HepG2 (cell line): Measurements from ENCODE around the gene FFAR4.

ENCODE experiments used
- ARNTL ChIP-seq: sonication (generic); formaldehyde crosslinking; IDR thresholded peaks from 2 replicates; pipeline ENCODE4 v1.4.0; 2020; ENCODE audit warnings: mild to moderate bottlenecking, missing genetic modification reagents
- FOXK1 ChIP-seq: sonication (generic); formaldehyde crosslinking; IDR thresholded peaks from 2 replicates; pipeline ENCODE4 v1.4.0; 2020; ENCODE audit warnings: low read depth, missing genetic modification reagents, borderline replicate concordance
- MXI1 ChIP-seq: IDR thresholded peaks from 3 replicates; pipeline ENCODE4 v1.6.1; 2012; ENCODE audit warnings: low read depth, low read length, inconsistent platforms, borderline replicate concordance
- POLR2A ChIP-seq, 2 experiments: IDR thresholded peaks; 2 replicates each; pipeline ENCODE4 v1.6.1; 2011; ENCODE audit warnings: low read depth in 2 of 2, low read length in 2 of 2, mild to moderate bottlenecking in 1 of 2, moderate library complexity in 1 of 2; ENCODE audit not compliant: insufficient read depth in 1 of 2
- ZNF24 ChIP-seq: fragments of 450-650 bp; IDR thresholded peaks from 2 replicates; pipeline ENCODE4 v1.6.1; 2017; ENCODE audit warnings: antibody characterized with exemption, mild to moderate bottlenecking
- TF ChIP-seq, protein P1 (sequence below): IDR thresholded peaks from 2 replicates; pipeline ENCODE4 v1.6.1; 2016; ENCODE audit warnings: mild to moderate bottlenecking
- TF ChIP-seq, protein P2 (sequence below): sonication (generic); formaldehyde crosslinking; IDR thresholded peaks from 2 replicates; pipeline ENCODE4 v1.4.0; 2020; ENCODE audit warnings: missing genetic modification reagents, borderline replicate concordance
- TF ChIP-seq, protein P3 (sequence below): sonication (generic); formaldehyde crosslinking; IDR thresholded peaks from 2 replicates; pipeline ENCODE4 v1.4.0; 2020; ENCODE audit warnings: low read depth, mild to moderate bottlenecking, missing genetic modification reagents

DNA sequence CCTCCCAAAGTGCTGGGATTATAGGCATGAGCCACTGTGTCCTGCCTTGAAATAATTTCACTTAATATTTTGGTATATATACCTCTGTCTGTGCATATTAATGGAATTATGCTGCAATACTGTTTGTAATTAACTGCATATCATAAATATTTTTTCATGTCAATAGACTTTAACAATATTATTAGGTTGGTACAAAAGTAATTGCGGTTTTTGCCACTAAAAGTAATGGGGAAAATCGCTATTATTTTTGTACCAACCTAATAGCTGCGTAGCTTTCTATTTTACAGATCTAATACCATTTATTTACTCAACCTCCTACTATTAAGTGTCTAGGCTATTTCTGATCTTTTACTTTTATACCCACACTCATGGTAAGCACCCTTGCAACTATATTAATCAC, 42.0 kb downstream of the FFAR4 start:
- TF ChIP-seq, protein P1, sequence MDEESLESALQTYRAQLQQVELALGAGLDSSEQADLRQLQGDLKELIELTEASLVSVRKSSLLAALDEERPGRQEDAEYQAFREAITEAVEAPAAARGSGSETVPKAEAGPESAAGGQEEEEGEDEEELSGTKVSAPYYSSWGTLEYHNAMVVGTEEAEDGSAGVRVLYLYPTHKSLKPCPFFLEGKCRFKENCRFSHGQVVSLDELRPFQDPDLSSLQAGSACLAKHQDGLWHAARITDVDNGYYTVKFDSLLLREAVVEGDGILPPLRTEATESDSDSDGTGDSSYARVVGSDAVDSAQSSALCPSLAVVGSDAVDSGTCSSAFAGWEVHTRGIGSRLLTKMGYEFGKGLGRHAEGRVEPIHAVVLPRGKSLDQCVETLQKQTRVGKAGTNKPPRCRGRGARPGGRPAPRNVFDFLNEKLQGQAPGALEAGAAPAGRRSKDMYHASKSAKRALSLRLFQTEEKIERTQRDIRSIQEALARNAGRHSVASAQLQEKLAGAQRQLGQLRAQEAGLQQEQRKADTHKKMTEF (CRISPR knock-in tag) = no peak
- TF ChIP-seq, protein P2, sequence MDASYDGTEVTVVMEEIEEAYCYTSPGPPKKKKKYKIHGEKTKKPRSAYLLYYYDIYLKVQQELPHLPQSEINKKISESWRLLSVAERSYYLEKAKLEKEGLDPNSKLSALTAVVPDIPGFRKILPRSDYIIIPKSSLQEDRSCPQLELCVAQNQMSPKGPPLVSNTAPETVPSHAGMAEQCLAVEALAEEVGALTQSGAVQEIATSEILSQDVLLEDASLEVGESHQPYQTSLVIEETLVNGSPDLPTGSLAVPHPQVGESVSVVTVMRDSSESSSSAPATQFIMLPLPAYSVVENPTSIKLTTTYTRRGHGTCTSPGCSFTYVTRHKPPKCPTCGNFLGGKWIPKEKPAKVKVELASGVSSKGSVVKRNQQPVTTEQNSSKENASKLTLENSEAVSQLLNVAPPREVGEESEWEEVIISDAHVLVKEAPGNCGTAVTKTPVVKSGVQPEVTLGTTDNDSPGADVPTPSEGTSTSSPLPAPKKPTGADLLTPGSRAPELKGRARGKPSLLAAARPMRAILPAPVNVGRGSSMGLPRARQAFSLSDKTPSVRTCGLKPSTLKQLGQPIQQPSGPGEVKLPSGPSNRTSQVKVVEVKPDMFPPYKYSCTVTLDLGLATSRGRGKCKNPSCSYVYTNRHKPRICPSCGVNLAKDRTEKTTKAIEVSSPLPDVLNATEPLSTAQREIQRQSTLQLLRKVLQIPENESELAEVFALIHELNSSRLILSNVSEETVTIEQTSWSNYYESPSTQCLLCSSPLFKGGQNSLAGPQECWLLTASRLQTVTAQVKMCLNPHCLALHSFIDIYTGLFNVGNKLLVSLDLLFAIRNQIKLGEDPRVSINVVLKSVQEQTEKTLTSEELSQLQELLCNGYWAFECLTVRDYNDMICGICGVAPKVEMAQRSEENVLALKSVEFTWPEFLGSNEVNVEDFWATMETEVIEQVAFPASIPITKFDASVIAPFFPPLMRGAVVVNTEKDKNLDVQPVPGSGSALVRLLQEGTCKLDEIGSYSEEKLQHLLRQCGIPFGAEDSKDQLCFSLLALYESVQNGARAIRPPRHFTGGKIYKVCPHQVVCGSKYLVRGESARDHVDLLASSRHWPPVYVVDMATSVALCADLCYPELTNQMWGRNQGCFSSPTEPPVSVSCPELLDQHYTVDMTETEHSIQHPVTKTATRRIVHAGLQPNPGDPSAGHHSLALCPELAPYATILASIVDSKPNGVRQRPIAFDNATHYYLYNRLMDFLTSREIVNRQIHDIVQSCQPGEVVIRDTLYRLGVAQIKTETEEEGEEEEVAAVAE (CRISPR knock-in tag) = no peak
- TF ChIP-seq ZNF24 (no peak), MXI1 (no peak), FOXK1 (CRISPR knock-in tag) (no peak), POLR2A (IDR thresholded peaks at IDR 0.05; ENCODE audit: insufficient read depth in 1 of 2, low read depth in 2 of 2, low read length in 2 of 2) (no peak), ARNTL (no peak)
- TF ChIP-seq, protein P3, sequence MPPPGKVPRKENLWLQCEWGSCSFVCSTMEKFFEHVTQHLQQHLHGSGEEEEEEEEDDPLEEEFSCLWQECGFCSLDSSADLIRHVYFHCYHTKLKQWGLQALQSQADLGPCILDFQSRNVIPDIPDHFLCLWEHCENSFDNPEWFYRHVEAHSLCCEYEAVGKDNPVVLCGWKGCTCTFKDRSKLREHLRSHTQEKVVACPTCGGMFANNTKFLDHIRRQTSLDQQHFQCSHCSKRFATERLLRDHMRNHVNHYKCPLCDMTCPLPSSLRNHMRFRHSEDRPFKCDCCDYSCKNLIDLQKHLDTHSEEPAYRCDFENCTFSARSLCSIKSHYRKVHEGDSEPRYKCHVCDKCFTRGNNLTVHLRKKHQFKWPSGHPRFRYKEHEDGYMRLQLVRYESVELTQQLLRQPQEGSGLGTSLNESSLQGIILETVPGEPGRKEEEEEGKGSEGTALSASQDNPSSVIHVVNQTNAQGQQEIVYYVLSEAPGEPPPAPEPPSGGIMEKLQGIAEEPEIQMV (CRISPR knock-in tag) = no peak
